Neural progenitor cell (in vitro differentiated cells): ENCODE measurements around the gene CD1C.

Source experiments
- EZH2 ChIP-seq: fragments of 200-600 bp; sonication (generic); IDR thresholded peaks from 2 replicates; pipeline ENCODE4 v1.6.1; 2017; ENCODE audit warnings: antibody characterized with exemption, mild to moderate bottlenecking, moderate library complexity
- TF ChIP-seq, protein P1 (sequence below): fragments of 200-600 bp; sonication (generic); IDR thresholded peaks from 2 replicates; pipeline ENCODE4 v1.5.1; 2017; ENCODE audit warnings: antibody characterized with exemption, mild to moderate bottlenecking

DNA sequence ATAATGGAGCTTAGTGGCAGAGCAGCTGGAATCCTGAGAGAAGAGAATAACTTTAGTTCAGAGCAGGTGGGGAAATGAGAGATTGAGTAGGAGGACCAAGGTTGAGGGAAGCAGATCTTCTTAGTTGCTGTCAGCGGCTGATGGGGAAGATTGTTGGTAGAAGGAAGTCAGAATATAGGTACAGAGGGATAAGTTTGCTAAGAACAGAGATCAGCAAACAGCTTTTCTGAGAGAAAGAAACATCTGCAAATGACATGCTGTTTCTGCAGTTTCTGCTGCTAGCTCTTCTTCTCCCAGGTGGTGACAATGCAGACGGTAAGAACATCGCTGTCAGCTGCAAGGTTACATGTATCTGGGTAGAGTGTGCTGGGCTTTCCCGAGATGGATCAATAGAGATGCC, at the start of gene CD1C:
- TF ChIP-seq, protein P1, sequence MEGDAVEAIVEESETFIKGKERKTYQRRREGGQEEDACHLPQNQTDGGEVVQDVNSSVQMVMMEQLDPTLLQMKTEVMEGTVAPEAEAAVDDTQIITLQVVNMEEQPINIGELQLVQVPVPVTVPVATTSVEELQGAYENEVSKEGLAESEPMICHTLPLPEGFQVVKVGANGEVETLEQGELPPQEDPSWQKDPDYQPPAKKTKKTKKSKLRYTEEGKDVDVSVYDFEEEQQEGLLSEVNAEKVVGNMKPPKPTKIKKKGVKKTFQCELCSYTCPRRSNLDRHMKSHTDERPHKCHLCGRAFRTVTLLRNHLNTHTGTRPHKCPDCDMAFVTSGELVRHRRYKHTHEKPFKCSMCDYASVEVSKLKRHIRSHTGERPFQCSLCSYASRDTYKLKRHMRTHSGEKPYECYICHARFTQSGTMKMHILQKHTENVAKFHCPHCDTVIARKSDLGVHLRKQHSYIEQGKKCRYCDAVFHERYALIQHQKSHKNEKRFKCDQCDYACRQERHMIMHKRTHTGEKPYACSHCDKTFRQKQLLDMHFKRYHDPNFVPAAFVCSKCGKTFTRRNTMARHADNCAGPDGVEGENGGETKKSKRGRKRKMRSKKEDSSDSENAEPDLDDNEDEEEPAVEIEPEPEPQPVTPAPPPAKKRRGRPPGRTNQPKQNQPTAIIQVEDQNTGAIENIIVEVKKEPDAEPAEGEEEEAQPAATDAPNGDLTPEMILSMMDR: no peak
- TF ChIP-seq EZH2: no peak
